Measurements from ENCODE around the gene SREBF2. TPM values are rescaled to one million over a fixed set of nuclear protein-coding genes. Genes with fewer than 3 reads are reported as not detected.

SREBF2 gene
- total and polyA plus RNA-seq, 10 of the 15 experiments (the other 5 are each of a cell fraction or from before 2014, with no cell fraction given), result 2.4 to 177 (median 78.8) TPM

DNA sequence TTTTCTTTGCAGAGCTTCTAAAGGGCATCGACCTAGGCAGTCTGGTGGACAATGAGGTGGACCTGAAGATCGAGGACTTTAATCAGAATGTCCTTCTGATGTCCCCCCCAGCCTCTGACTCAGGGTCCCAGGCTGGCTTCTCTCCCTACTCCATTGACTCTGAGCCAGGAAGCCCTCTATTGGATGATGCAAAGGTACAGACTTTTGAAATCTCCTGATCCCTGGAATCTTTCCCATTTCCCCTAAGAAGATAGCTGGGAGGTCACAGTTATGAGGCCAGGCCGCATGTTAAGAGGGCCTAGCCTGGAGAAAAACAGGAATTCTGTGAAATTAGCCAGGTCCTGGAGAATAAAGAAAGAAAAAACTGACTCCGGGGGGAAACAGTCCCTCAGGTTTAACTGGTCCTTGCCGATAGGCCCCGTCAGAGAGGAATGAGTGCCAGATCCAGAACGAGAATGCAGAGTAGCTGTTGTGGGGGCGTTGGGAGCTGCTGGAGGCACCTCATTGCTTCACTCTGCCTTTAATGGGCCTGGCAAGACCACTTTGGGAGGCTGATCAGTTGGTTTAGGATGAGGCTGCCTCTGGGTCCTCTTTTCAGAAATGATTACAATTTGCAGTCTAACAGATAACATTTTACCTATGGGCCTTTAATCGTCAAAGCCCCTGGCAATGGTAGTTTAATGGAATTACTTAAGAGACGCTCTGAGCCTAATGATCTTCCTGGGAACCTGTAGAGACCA is 42.8 kb downstream of the SREBF2 start:
- BruUV-seq (replicated peaks), result no TSS peak

DNA sequence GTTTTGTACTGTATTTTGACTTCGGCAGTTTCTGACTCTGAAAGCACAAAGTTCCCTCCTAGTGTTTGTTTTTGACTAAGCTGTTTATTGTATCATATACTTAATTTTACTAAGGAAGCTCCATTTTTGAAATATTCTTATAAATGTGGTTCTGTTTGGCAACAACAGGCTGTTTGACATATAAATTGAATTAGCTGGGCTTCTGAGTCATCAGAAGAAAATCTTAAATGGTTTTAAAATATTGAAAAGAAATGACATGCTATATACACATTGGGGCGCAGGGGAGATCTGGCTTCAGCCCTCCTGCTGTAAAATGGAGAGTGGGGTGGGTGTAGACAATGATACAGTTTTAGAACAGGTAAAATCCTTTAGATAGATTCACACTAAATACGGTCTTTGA is 43.4 kb downstream of the SREBF2 start:
- Histone ChIP-seq H2AFZ (ENCODE audit: control insufficient read depth, low read depth, low read length) (no peak overlapping the region), H3K27ac (ENCODE audit: control insufficient read depth, insufficient read depth) (no peak overlapping the region), H3K27me3 (replicated peaks in 1 of 2; ENCODE audit: control insufficient read depth in 2 of 2, insufficient read depth in 2 of 2, low read length in 1 of 2) (no peaks in the 10 kb centered on the region), H3K4me3 (no peak overlapping the region), H4K20me1 (ENCODE audit: control insufficient read depth, insufficient read depth) (no peaks in the 10 kb centered on the region), H3K79me2 (ENCODE audit: control insufficient read depth, insufficient read depth, low read length) (no peaks in the 10 kb centered on the region; the same call in 1 of the 2 replicates), H3K4me2 (ENCODE audit: control insufficient read depth, insufficient read depth) (no peak overlapping the region), H3K9ac (ENCODE audit: control insufficient read depth, insufficient read depth, low read length) (no peak overlapping the region), H3K36me3 (ENCODE audit: control insufficient read depth in 2 of 2, insufficient read depth in 2 of 2, low read length in 1 of 2) (peaks cover 32 to 46% of the 10 kb centered on the region in 2 experiments), H3K9me3 (replicated peaks; ENCODE audit: control insufficient read depth, insufficient read depth, low read length) (no peaks in the 10 kb centered on the region), H3K4me1 (ENCODE audit: control insufficient read depth, insufficient read depth, low read length) (no peaks in the 10 kb centered on the region)
- POLR2A ChIA-PET, result interaction anchor here (0.6 to 1.1 kb wide), 2 partner anchors 14 to 305 kb away, joined by 3 to 5 read pairs; no protein-coding TSS in a partner anchor
- 96% methylated on average over 3 of the region's 3 CpGs for WGBS (ENCODE audit: insufficient coverage, insufficient replicate concordance, low lambda C conversion rate, missing lambda C conversion rate)
- CTCF ChIA-PET, result interaction anchor here (0.7 to 2.4 kb wide), 2 partner anchors 65 to 179 kb away, joined by 3 to 8 read pairs; no protein-coding TSS in a partner anchor
- SMC1A ChIA-PET (ENCODE audit: uncharacterized antibody, unreplicated experiment), result interaction anchor here (0.7 to 6.3 kb wide), 4 partner anchors 13 to 37 kb away, joined by 3 to 49 read pairs (median 6); no protein-coding TSS in a partner anchor
- intact Hi-C loops (cut with micrococcal nuclease; ENCODE audit: unreplicated experiment), result no loop called here
- BruUV-seq (replicated peaks), result no TSS peak
- no peak for ATAC-seq
- no peak for FAIRE-seq
- in situ Hi-C loops (cut with MboI), result no loop called here
- DNase-seq (ENCODE audit: low read depth, low spot score), result no peak
- RAD21 ChIA-PET (ENCODE audit: unreplicated experiment), result interaction anchor here (0.7 kb wide), 1 partner anchor 179 kb away, joined by 3 read pairs; no protein-coding TSS in a partner anchor
- TF ChIP-seq SPI1 (IDR thresholded peaks at IDR 0.05; ENCODE audit: borderline replicate concordance, insufficient read depth, low read depth, low read length) (no peak), KDM1A (IDR thresholded peaks at IDR 0.05; ENCODE audit: borderline replicate concordance) (no peak), POLR2AphosphoS2 (IDR thresholded peaks at IDR 0.05; ENCODE audit: low read depth, low read length) (no peak), GATAD2B (conservative IDR thresholded peaks at IDR 0.05; ENCODE audit: low read depth) (no peak), SUPT20H (IDR thresholded peaks at IDR 0.05; ENCODE audit: borderline replicate concordance, control insufficient read depth, low read depth, low read length) (no peak)
- TF ChIP-seq, protein P1, sequence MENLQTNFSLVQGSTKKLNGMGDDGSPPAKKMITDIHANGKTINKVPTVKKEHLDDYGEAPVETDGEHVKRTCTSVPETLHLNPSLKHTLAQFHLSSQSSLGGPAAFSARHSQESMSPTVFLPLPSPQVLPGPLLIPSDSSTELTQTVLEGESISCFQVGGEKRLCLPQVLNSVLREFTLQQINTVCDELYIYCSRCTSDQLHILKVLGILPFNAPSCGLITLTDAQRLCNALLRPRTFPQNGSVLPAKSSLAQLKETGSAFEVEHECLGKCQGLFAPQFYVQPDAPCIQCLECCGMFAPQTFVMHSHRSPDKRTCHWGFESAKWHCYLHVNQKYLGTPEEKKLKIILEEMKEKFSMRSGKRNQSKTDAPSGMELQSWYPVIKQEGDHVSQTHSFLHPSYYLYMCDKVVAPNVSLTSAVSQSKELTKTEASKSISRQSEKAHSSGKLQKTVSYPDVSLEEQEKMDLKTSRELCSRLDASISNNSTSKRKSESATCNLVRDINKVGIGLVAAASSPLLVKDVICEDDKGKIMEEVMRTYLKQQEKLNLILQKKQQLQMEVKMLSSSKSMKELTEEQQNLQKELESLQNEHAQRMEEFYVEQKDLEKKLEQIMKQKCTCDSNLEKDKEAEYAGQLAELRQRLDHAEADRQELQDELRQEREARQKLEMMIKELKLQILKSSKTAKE (IDR thresholded peaks at IDR 0.05; ENCODE audit: low read depth, poor library complexity, severe bottlenecking), result no peak
- TF ChIP-seq, protein P2, sequence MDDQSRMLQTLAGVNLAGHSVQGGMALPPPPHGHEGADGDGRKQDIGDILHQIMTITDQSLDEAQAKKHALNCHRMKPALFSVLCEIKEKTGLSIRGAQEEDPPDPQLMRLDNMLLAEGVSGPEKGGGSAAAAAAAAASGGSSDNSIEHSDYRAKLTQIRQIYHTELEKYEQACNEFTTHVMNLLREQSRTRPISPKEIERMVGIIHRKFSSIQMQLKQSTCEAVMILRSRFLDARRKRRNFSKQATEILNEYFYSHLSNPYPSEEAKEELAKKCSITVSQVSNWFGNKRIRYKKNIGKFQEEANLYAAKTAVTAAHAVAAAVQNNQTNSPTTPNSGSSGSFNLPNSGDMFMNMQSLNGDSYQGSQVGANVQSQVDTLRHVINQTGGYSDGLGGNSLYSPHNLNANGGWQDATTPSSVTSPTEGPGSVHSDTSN (IDR thresholded peaks at IDR 0.05; ENCODE audit: insufficient replicate concordance, low read depth, low read length), result no peak

More for the DNA sequence above, 42.8 kb downstream of the SREBF2 start:
- no peak overlapping the region for H3K4me2 ChIP-seq (ENCODE audit: control insufficient read depth, insufficient read depth)
- no peaks in the 10 kb centered on the region; the same call in 1 of the 2 replicates for H3K79me2 ChIP-seq (ENCODE audit: control insufficient read depth, insufficient read depth, low read length)
- no peak for ATAC-seq
- intact Hi-C loops (cut with micrococcal nuclease; ENCODE audit: unreplicated experiment) (no loop called here), in situ Hi-C loops (cut with MboI) (no loop called here)
- CTCF ChIA-PET, result interaction anchor here (0.7 to 2.4 kb wide), 2 partner anchors 65 to 178 kb away, joined by 3 to 8 read pairs; no protein-coding TSS in a partner anchor
- H3K27me3 ChIP-seq (replicated peaks in 1 of 2; ENCODE audit: control insufficient read depth in 2 of 2, insufficient read depth in 2 of 2, low read length in 1 of 2), result no peaks in the 10 kb centered on the region
- no peak overlapping the region for H2AFZ ChIP-seq (ENCODE audit: control insufficient read depth, low read depth, low read length)
- H4K20me1 ChIP-seq (ENCODE audit: control insufficient read depth, insufficient read depth), result no peaks in the 10 kb centered on the region
- no peak overlapping the region for H3K4me3 ChIP-seq
- peaks cover 33 to 47% of the 10 kb centered on the region in 2 experiments for H3K36me3 ChIP-seq (ENCODE audit: control insufficient read depth in 2 of 2, insufficient read depth in 2 of 2, low read length in 1 of 2)
- POLR2A ChIA-PET, result interaction anchor here (0.5 to 1.3 kb wide), 3 partner anchors 12 to 39 kb away, joined by 3 to 5 read pairs (median 4); no protein-coding TSS in a partner anchor
- H3K9ac ChIP-seq (ENCODE audit: control insufficient read depth, insufficient read depth, low read length), result no peak overlapping the region
- no peak for TF ChIP-seq PAX5 (IDR thresholded peaks at IDR 0.05; ENCODE audit: borderline replicate concordance, low read depth, low read length)
- no peak for FAIRE-seq
- H3K9me3 ChIP-seq (replicated peaks; ENCODE audit: control insufficient read depth, insufficient read depth, low read length), result no peaks in the 10 kb centered on the region
- no peak overlapping the region for H3K27ac ChIP-seq (ENCODE audit: control insufficient read depth, insufficient read depth)
- RAD21 ChIA-PET (ENCODE audit: unreplicated experiment), result interaction anchor here (0.7 kb wide), 2 partner anchors 50 to 179 kb away, joined by 3 read pairs; no protein-coding TSS in a partner anchor
- SMC1A ChIA-PET (ENCODE audit: uncharacterized antibody, unreplicated experiment), result interaction anchor here (0.7 to 6.3 kb wide), 4 partner anchors 13 to 37 kb away, joined by 3 to 49 read pairs (median 6); no protein-coding TSS in a partner anchor
- WGBS (ENCODE audit: insufficient coverage, insufficient replicate concordance, low lambda C conversion rate, missing lambda C conversion rate), result 90% methylated on average over 10 of the region's 10 CpGs
- no peak for DNase-seq (ENCODE audit: low read depth, low spot score)
- H3K4me1 ChIP-seq (ENCODE audit: control insufficient read depth, insufficient read depth, low read length), result no peaks in the 10 kb centered on the region
